Retinal pigment epithelial cell (primary cell): ENCODE data around the gene LIN7A.

ENCODE experiments used
- DNase-seq: peaks from one replicate; pipeline ENCODE4 v3.0.0-alpha.2; 2010; ENCODE audit warnings: low read depth
- H3K4me3 ChIP-seq: 2 replicates; pipeline ENCODE4 v1.5.1; 2011; ENCODE audit warnings: mild to moderate bottlenecking, low read length, control low read depth, moderate library complexity
- TF ChIP-seq, protein P1 (sequence below): conservative IDR thresholded peaks from 2 replicates; pipeline ENCODE4 v1.5.1; 2011; ENCODE audit warnings: low read depth, low read length, control low read depth, inconsistent platforms

Gene LIN7A

DNA sequence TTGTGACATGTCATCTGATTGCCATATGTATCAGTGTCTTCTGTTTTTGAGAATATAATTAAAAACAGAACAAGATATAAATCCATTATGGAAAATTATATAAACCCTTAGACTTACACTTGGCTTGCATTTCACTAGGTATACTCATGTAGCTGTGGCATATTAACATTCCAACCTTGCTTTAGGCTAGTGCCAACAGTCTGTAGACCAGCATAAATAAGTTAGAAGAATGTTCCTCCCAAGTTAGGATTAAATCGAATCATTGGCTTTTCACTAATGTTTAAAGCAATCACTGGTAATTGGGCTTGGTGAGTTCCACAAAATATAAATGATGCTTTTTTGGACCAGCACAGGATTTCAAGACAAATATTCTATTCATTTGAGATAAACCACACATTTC, 103.0 kb downstream of the LIN7A start:
- no peak overlapping the region for H3K4me3 ChIP-seq
- TF ChIP-seq, protein P1, sequence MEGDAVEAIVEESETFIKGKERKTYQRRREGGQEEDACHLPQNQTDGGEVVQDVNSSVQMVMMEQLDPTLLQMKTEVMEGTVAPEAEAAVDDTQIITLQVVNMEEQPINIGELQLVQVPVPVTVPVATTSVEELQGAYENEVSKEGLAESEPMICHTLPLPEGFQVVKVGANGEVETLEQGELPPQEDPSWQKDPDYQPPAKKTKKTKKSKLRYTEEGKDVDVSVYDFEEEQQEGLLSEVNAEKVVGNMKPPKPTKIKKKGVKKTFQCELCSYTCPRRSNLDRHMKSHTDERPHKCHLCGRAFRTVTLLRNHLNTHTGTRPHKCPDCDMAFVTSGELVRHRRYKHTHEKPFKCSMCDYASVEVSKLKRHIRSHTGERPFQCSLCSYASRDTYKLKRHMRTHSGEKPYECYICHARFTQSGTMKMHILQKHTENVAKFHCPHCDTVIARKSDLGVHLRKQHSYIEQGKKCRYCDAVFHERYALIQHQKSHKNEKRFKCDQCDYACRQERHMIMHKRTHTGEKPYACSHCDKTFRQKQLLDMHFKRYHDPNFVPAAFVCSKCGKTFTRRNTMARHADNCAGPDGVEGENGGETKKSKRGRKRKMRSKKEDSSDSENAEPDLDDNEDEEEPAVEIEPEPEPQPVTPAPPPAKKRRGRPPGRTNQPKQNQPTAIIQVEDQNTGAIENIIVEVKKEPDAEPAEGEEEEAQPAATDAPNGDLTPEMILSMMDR: no peak
- peak; percentile 20 for DNase-seq

DNA sequence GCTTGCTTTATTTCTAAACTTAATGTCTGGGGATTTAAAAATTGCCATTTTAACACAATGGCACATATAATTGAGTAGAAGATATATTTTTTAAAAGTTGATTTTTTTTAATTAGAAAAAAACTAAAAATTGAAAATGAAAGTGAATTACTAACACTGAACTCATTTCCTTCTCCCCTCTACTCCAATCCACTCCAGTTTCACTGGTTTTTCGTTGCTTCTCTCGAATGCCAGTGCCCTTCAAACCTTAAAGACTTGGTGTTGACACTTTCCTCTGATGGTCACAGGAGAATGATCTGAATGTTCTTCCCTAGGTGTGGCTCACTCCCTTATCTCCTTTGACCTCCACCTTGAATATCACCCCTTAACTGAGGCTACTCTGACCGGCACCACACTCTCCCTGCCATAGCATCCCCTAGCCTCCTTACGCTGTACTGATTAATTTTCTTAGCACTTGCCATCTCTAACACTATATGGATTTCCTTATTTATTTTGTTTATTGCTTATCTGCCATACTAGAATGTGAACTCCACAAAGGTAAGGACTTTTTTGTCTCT, 107.1 kb downstream of the LIN7A start:
- DNase-seq: no peak
- TF ChIP-seq, protein P1: no peak
- H3K4me3 ChIP-seq: no peak overlapping the region

DNA sequence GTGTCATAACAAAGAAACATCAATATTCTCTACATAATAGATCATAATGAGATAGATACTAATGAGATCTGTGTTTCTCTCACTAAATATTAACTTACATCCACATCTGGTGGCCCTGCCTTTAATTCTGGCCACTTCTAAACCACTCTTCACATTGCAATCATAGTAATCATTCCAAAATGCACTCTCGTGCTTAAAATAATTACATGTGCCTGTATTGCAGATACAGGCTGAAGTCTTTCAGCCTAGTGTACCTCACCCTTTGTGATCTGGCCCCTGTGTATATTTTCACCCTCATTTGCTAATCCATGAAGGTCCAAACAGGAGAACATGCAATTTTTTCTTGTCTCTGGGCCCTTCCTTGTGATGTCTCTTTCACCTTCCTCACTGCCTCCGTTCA, 108.0 kb downstream of the LIN7A start:
- H3K4me3 ChIP-seq: no peak overlapping the region
- no peak for DNase-seq
- TF ChIP-seq, protein P1: no peak

DNA sequence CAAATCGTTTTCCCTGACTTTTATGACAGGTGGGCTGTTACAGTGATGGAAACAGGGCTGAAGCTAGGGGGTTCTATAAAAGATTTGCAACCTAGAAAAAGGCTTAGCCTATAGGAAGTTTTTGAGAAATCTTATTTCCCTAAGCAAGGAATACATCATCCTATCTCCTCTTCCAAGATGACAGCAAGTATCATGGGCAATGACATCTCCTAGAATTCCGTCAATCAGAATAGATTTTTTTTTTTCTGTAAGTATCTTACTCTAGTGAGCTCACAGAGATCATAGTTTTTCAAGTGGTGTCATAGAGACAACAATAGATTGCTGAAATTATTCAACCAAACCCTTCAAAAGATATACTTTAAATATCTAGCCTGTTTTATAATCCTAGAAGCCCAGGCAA, 112.2 kb downstream of the LIN7A start:
- no peak overlapping the region for H3K4me3 ChIP-seq
- TF ChIP-seq, protein P1: no peak

DNA sequence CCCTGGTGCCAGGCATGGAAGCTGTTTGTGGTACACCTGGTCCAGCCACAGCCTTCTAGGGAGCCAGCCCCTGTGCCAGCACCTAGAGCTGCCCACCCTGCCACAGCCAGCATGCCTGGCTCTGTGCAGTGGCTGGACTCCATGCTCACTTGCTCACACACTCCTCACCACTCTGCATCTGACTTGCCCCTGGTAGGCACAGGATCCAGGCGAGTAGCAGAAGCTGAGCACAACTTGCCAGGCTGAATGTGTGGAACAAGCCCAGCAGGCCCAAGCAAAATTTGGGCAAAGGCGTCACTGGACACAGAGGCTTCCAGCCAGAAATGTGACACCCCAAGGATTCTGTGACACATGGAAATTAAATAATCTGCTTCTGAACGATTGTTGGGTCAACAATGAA, 114.3 kb downstream of the LIN7A start:
- TF ChIP-seq, protein P1: no peak
- no peak overlapping the region for H3K4me3 ChIP-seq
- DNase-seq: no peak

More for the DNA sequence above, 112.2 kb downstream of the LIN7A start:
- DNase-seq: no peak

DNA sequence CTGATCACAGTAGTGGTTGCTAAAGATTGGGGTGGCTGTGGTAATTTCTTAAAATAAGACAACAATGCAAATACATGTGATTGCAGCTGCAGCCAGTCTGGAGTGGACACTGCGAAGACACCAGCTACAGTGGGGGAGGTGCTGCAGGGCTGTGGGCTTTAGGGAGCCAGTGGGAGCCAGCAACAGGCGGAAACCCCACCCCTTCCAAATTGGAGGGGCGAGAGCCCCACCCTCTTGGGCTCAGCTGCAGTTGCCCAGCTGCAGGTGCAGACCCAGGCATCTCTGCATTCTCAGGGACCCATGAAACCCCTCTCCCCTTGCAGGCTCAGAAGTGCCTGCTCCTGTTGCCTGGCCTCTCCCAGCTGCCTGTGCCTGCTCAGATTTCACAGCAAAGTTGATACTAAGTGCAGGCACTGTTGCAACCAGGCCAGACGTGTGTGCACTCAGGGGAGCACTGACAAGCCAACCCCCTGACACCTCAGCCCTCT, 116.2 kb downstream of the LIN7A start:
- H3K4me3 ChIP-seq: no peak overlapping the region
- no peak for DNase-seq
- TF ChIP-seq, protein P1: no peak

DNA sequence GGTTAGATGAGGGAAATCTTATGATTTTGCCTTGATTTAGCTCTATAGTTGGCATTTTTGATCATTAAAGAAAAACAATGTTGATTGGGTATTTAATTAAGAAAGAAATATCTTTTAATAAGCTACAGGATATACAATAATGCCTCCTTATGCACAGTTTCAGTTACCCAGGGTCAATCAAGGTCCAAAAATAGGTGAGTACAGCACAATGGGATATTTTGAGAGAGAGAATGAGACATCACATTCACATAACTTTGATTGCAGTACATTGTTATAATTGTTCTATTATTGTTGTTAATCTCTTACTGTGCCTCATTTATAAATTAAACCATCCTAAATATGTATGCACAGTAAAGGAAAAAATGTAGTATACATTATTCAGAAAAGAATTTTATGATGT, 118.9 kb downstream of the LIN7A start:
- H3K4me3 ChIP-seq: no peak overlapping the region
- no peak for DNase-seq
- TF ChIP-seq, protein P1: no peak
